NCI-H526 (cell line): ENCODE measurements around the gene VAT1.
"Not testable (repeated sequence)": the region's sequence is repeated elsewhere in the genome, so short reads cannot be mapped to it uniquely, and the experiment has no call there.

Source experiments
- DNase-seq, 2 experiments: peaks; one replicate each; lab custom pipeline; 2025; lab: John Stamatoyannopoulos, UW

VAT1 gene

DNA sequence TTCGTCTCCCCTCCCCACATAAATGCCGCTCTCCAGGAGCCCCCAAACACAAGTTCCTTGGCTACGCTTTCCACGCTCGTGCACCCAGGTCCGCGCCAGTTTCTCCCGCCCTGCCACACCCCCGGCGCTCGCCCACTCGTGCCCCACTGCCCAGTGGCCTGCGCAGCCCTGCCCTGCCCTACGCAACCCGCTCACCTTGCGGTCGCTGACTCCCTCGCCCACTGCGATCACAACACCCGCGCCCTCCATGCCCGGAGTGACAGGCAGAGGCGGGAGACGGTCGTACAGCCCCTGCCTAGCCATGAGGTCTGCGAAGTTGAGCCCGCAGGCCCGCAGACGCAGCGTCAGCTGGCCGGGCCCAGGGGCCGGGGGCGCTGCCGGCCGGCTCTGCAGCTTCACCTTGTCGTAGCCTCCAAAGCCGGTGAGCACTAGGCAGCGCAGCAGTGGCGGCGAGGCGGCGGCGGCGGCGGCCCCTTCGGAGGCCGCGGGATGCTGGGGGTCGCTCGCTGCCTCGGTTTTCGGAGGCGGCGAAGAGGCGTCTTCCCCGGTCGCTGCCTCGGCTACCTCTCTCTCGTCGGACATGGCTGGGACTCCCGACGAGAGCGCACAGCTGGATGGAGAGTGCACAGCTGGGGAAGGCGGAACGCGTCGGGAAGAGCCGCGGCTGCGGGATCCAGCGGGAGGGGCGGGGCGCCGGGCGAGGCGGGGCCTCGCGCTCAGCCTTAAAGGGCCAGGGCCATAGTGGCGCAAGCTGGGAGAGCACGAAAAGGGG, at the start of gene VAT1:
TSS of gene VAT1 (minus strand) at position 645 of the 772 bp plus-strand sequence. CDS start at position 582, 63 bp downstream.
- DNase-seq, result peak; percentile 63 to 89

DNA sequence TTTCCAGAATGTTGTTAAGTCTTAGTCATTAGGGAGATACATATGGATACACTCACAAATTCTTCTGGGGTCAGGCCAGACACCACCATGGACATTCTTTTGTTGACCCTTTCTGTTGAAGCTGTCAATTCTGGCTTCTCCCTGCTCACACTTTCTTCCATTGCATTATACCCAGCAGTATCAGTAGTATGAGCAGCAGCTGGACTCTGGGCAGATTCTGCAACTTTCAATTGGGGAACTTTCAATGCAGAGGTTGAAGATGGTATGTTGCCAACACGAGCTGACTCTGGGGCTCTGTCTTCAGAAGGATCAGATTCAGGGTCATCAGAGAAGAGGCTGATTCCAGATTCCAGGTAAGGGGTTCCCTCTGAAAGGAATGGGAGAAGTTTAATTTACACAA, 48.7 kb upstream of the VAT1 start:
- DNase-seq, result no peak

DNA sequence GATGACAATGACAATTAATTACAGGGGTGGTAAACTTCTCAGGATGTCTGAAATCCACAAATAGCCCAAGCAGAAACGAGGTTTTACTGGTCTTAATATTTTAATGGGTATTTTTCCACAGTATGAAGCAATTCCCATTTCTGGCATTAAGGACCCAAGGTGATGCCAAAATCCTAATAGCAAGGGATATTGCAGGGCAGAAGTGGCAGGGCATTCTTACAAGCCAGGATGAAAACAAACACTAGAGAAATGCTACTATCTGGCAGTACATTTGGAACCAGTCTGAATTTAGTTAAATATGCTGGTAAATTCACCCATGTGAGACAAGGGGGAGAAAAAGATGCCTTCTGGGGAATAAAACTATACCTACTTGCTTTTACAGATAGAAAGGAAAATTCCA, 48.1 kb upstream of the VAT1 start:
- no peak for DNase-seq

DNA sequence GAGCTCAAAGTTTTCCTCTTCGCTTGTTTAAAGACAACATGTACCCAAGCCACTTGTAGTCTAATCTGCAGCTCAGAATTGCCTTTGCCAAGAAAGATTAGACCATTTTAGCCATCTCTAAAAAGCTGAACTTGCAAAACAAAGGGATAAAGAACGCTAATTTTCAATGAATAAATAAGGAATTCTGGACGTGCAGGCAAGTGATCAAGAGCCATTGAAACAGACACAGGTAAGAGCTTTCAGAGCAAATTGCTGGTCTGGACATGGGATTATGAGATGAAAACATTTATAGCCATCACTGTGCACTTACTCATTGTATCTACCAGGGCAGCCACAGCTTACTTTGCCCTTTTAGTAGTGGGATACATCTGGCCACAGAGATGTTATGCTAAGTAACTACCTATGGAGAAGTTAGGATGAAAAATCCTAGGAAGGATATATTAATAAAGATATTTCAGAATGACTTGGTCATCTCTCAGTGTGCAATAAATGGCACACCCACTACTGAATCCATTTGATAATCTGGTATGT, 47.2 kb upstream of the VAT1 start:
- no peak for DNase-seq

GRCh38 chr17:43068570-43069367, 46.6 kb upstream of the VAT1 start:
- no peak for DNase-seq

DNA sequence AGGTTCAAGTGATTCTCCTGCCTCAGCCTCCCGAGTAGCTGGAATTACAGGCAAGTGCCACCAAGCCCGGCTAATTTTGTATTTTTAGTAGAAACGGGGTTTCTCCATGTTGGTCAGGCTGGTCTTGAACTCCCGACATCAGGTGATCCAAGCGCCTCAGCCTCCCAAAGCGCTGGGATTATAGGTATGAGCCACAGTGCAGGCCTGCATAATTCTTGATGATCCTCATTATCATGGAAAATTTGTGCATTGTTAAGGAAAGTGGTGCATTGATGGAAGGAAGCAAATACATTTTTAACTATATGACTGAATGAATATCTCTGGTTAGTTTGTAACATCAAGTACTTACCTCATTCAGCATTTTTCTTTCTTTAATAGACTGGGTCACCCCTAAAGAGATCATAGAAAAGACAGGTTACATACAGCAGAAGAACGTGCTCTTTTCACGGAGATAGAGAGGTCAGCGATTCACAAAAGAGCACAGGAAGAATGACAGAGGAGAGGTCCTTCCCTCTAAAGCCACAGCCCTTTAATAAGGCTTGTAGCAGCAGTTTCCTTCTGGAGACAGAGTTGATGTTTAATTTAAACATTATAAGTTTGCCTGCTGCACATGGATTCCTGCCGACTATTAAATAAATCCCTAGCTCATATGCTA, 40.9 kb upstream of the VAT1 start:
- no peak for DNase-seq

DNA sequence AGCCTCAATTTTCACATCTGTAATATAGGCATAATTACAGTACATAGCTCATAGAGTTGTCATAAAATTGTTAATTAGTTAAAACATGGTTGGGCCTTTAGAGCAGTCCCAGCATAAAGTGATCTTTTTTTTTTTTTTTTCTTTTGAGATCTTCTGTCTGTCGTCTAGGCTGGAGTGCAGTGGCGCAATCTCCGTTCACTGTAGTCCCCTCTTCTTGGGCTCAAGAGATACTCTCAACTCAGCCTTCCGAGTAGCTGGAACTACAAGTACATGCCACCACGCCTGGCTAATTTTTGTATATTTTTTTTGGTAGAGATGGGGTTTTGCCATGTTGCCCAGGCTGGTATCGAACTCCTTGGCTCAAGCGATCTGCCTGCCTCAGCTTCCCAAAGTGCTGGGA, 33.9 kb upstream of the VAT1 start:
- no peak for DNase-seq

DNA sequence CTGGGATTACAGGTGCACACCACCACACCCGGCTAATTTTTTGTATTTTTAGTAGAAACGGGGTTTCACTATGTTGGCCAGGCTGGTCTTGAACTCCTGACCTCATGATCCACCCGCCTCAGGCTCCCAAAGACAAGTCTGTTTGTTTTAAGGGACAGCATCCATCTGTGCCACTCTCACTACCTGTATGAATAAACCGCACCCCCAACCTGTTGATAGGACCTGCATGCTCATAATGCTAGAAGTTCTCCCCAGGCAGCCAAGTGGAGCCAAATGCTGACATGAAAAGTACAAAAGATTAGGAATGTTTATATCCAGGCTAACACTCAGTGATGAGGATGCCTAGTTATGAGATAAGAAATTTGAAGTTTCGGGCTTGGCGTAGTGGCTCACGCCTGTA, 30.8 kb upstream of the VAT1 start:
- DNase-seq, result not testable (repeated sequence)

GRCh38 chr17:43051969-43052368, 29.8 kb upstream of the VAT1 start:
- no peak for DNase-seq

DNA sequence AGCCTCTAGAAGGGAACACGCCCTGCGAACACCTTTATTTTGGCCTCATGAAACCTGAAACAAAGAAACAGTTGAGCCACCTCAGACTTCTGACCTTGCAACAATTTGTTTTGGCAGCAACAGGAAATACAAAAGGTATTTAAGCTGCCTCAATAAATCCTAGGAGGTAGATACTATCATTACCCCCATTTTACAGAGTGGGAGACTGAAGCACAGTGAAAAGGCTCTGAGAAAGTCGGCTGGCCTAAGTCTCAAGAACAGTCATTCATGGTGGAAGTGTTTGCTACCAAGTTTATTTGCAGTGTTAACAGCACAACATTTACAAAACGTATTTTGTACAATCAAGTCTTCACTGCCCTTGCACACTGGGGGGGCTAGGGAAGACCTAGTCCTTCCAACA, 21.8 kb upstream of the VAT1 start:
- DNase-seq, result no peak

DNA sequence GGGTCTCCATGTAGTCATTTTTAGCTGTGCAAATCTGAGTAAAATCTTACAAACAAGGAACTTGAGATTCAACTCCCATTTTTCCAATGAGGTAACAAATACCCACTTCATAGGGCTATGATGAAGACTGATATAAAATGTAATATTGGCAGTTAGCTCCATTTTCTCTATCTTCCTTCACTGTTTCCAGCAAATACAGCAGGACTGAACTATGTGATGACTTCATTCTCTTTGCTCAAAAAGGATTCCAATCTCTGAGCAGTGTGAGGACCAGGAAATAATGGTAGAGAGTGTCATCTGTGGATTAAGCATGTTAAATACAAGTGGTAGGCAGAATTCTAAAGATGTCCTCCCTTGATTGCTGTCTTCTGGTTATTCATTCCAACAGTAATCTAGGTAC, 21.1 kb upstream of the VAT1 start:
- DNase-seq, result no peak

GRCh38 chr17:43042025-43042628, 19.9 kb upstream of the VAT1 start:
- no peak for DNase-seq

- peak; percentile 76 to 80 for DNase-seq
Measured at GRCh38 chr17:43040655-43041054, 18.5 kb upstream of the VAT1 start.

GRCh38 chr17:43039646-43040045, 17.5 kb upstream of the VAT1 start:
- no peak for DNase-seq

DNA sequence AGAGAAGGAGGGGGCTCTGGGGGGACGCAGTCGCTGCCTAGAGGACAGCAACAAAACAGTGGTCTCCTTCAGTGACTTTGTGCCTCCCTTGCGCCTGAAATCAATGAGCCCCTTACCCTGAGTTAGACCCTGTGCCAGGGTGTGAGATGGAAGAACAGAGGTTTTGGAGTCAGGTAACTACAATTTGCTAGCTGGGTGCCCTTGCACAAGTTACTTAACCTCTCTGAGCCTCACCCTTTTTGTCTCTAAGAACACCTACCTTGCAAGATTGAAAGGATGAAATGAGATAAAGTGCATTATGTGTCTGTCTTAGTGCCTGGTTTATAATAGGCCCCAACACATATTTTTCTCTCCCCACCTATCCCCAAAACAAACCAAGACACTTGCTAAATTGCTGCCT, 12.7 kb upstream of the VAT1 start:
- no peak for DNase-seq

- DNase-seq, result peak in 1 of 2 experiments; percentile 59
Measured at GRCh38 chr17:43033948-43034881, 12.0 kb upstream of the VAT1 start.

- no peak for DNase-seq
Measured at GRCh38 chr17:43031666-43032065, 9.5 kb upstream of the VAT1 start.

- no peak for DNase-seq
Measured at GRCh38 chr17:43030137-43030767, 8.1 kb upstream of the VAT1 start.

GRCh38 chr17:43028221-43028861, 6.2 kb upstream of the VAT1 start:
- DNase-seq, result no peak
